GM19372 (cell line): ENCODE data around the gene PPP2R2B.

ENCODE experiments used
- ATAC-seq: cut with Tn5 transposase; IDR thresholded peaks from one replicate; pipeline ENCODE4 v1.9.1; 2021; ENCODE audit warnings: mild to moderate bottlenecking, low read depth, moderate library complexity; ENCODE audit not compliant: unreplicated experiment

Gene PPP2R2B

GRCh38 chr5:146789712-146790653, 88.6 kb downstream of the PPP2R2B start:
- ATAC-seq = no peak

- no peak for ATAC-seq
Measured at GRCh38 chr5:146788898-146789297, 89.7 kb downstream of the PPP2R2B start.

GRCh38 chr5:146785065-146785464, 93.5 kb downstream of the PPP2R2B start:
- ATAC-seq = no peak

- ATAC-seq = no peak
Measured at GRCh38 chr5:146781157-146781556, 97.4 kb downstream of the PPP2R2B start.

GRCh38 chr5:146779211-146779869, 99.2 kb downstream of the PPP2R2B start:
- no peak for ATAC-seq

GRCh38 chr5:146778795-146779194, 99.8 kb downstream of the PPP2R2B start:
- ATAC-seq = no peak

GRCh38 chr5:146778261-146778660, 100.3 kb downstream of the PPP2R2B start:
- no peak for ATAC-seq

GRCh38 chr5:146772881-146773466, 105.6 kb downstream of the PPP2R2B start:
- no peak for ATAC-seq

- ATAC-seq = no peak
Measured at GRCh38 chr5:146770980-146771379, 107.6 kb downstream of the PPP2R2B start.

GRCh38 chr5:146770546-146770945, 108.0 kb downstream of the PPP2R2B start:
- no peak for ATAC-seq

GRCh38 chr5:146767534-146767933, 111.0 kb downstream of the PPP2R2B start:
- ATAC-seq = no peak

- ATAC-seq = no peak
Measured at GRCh38 chr5:146766013-146766412, 112.5 kb downstream of the PPP2R2B start.

- no peak for ATAC-seq
Measured at GRCh38 chr5:146765089-146765832, 113.3 kb downstream of the PPP2R2B start.

GRCh38 chr5:146762830-146763229, 115.7 kb downstream of the PPP2R2B start:
- ATAC-seq = no peak

- no peak for ATAC-seq
Measured at GRCh38 chr5:146761811-146762210, 116.7 kb downstream of the PPP2R2B start.

- no peak for ATAC-seq
Measured at GRCh38 chr5:146758938-146759337, 119.6 kb downstream of the PPP2R2B start.

- ATAC-seq = no peak
Measured at GRCh38 chr5:146758076-146758475, 120.5 kb downstream of the PPP2R2B start.

GRCh38 chr5:146756546-146756945, 122.0 kb downstream of the PPP2R2B start:
- ATAC-seq = no peak

- no peak for ATAC-seq
Measured at GRCh38 chr5:146755793-146756192, 122.8 kb downstream of the PPP2R2B start.

GRCh38 chr5:146754621-146755020, 123.9 kb downstream of the PPP2R2B start:
- ATAC-seq = no peak

GRCh38 chr5:146753641-146754040, 124.9 kb downstream of the PPP2R2B start:
- no peak for ATAC-seq
